Heart left ventricle (tissue), 13 donors: ENCODE data around the gene MYBPHL.

Source experiments
- CTCF ChIP-seq, 12 donors: fragments of 200-600 bp; sonication (generic) in 4 of 12; IDR thresholded peaks; one replicate each; pipeline versions ENCODE4 v1.5.0 to v1.8.0; 2018 to 2022; ENCODE audit warnings: antibody characterized with exemption in 12 of 12, mild to moderate bottlenecking in 5 of 12
- POLR2A ChIP-seq, 2 donors: fragments of 450-650 bp; IDR thresholded peaks; one replicate each; pipeline ENCODE4 v1.6.1; 2017; ENCODE audit warnings: antibody characterized with exemption in 2 of 2, mild to moderate bottlenecking in 2 of 2, moderate library complexity in 2 of 2
- donor health status: ischemic (EF 13 %, LVEDD 7.1; RV severe dilation, severe dysfunction).
- donor health status: DM: no; HTN: yes; CAD: no.
- donor health status: DM: no; HTN: no; CAD: no.
- donor health status: ischemic (EF 25% LVEDD 6.9; RV normal size, moderate dysfunction).
- donor health status: ischemic (EF 25% LVEDD 5.7; RV mildly dilated, moderate dysfunction).
- donor health status: ischemic (EF 35%, LVEDD 5.7; RV mildly dilated, moderate dysfunction).
- donor health status: nonischemic (EF 11% LVEDD 7.7; RV severe dilation, severe dysfunction).
- donor health status: DM: yes; HTN: yes; CAD: no.
- donor health status: PGD.
- donor health status: ischemic (EF 29% LVEDD 5.4; RV normal size, mild dysfunction).
- donor health status: nonischemic (EF 23%, LVEDD 6.1; RV moderate dilation, normal function).

- TF ChIP-seq POLR2A (IDR thresholded peaks at IDR 0.05) (no peak), CTCF (IDR thresholded peaks at IDR 0.05) (no peak)
Measured at GRCh38 chr1:109246141-109246551, 60.7 kb downstream of the MYBPHL start.
